ENCODE results near the gene GZMM.
"Not testable (repeated sequence)": the region's sequence is repeated elsewhere in the genome, so short reads cannot be mapped to it uniquely, and the experiment has no call there.

GZMM gene

GRCh38 chr19:584240-585001 lies 40.6 kb downstream of the GZMM start:
- H2BK12ac ChIP-seq (ENCODE audit: low read length) = no peak overlapping the region
- H2BK5ac ChIP-seq (ENCODE audit: low read depth, low read length, poor library complexity) = no peak overlapping the region
- H3K27me3 ChIP-seq (ENCODE audit: insufficient read depth, low read length) = peaks cover 14% of the 10 kb centered on the region
- peaks cover 7% of the 10 kb centered on the region for H3K9me3 ChIP-seq (ENCODE audit: insufficient read depth, low read depth, low read length)
- no peak overlapping the region for H2AFZ ChIP-seq (ENCODE audit: insufficient read depth, low read length, poor library complexity)
- H3K23ac ChIP-seq (ENCODE audit: low read length) = no peak overlapping the region
- no peak overlapping the region for H3K9ac ChIP-seq (ENCODE audit: low read length)
- H3K79me2 ChIP-seq (ENCODE audit: control insufficient read depth, insufficient read depth, low read length, poor library complexity) = no peaks in the 10 kb centered on the region
- H3K4ac ChIP-seq (ENCODE audit: low read depth, low read length) = no peak overlapping the region
- H3K4me3 ChIP-seq (ENCODE audit: low read depth, low read length) = no peak overlapping the region
- no peak overlapping the region for H4K8ac ChIP-seq (ENCODE audit: low read depth, low read length)
- no peak overlapping the region for H2AK5ac ChIP-seq (ENCODE audit: low read length)
- no peak overlapping the region for H3K18ac ChIP-seq (ENCODE audit: low read length)
- no peak overlapping the region for H3K27ac ChIP-seq (ENCODE audit: low read depth, low read length)
- H3K79me1 ChIP-seq (ENCODE audit: low read length) = no peaks in the 10 kb centered on the region
- no peak overlapping the region for H3K4me2 ChIP-seq (ENCODE audit: low read length)
- WGBS (ENCODE audit: extremely low coverage, insufficient coverage, insufficient read length) = no CpG with 5 or more reads among the region's 38 CpGs
- DNase-seq = peak; percentile 25 to 55
- H4K91ac ChIP-seq (ENCODE audit: low read depth, low read length) = no peak overlapping the region
- H3K14ac ChIP-seq (ENCODE audit: low read length) = no peak overlapping the region
- H4K12ac ChIP-seq (ENCODE audit: low read depth, low read length) = no peak overlapping the region
- H2BK120ac ChIP-seq (ENCODE audit: insufficient read depth, low read length, poor library complexity) = no peak overlapping the region
- peaks cover 0 to 2% of the 10 kb centered on the region in 2 experiments for H3K4me1 ChIP-seq (ENCODE audit: control insufficient read depth in 1 of 2, insufficient read depth in 2 of 2, low read length in 2 of 2)
- H3K36me3 ChIP-seq (ENCODE audit: control insufficient read depth in 1 of 2, insufficient read depth in 2 of 2, low read length in 2 of 2) = peaks cover 37 to 41% of the 10 kb centered on the region in 2 experiments

GRCh38 chr19:585146-585545 lies 41.3 kb downstream of the GZMM start:
- H4K91ac ChIP-seq (ENCODE audit: low read depth, low read length); H2BK120ac ChIP-seq (ENCODE audit: insufficient read depth, low read length, poor library complexity); H2AFZ ChIP-seq (ENCODE audit: insufficient read depth, low read length, poor library complexity); H3K4me1 ChIP-seq (ENCODE audit: control insufficient read depth in 1 of 2, insufficient read depth in 2 of 2, low read length in 2 of 2); H3K27ac ChIP-seq (ENCODE audit: low read depth, low read length); H3K4me3 ChIP-seq (ENCODE audit: low read depth, low read length); H4K12ac ChIP-seq (ENCODE audit: low read depth, low read length); H2AK5ac ChIP-seq (ENCODE audit: low read length); H3K79me1 ChIP-seq (ENCODE audit: low read length); H3K4me2 ChIP-seq (ENCODE audit: low read length); H3K18ac ChIP-seq (ENCODE audit: low read length); H3K4ac ChIP-seq (ENCODE audit: low read depth, low read length); H3K79me2 ChIP-seq (ENCODE audit: control insufficient read depth, insufficient read depth, low read length, poor library complexity); DNase-seq; H2BK12ac ChIP-seq (ENCODE audit: low read length); H3K14ac ChIP-seq (ENCODE audit: low read length); H3K9me3 ChIP-seq (ENCODE audit: insufficient read depth, low read depth, low read length); H4K8ac ChIP-seq (ENCODE audit: low read depth, low read length); H3K23ac ChIP-seq (ENCODE audit: low read length); H2BK5ac ChIP-seq (ENCODE audit: low read depth, low read length, poor library complexity); H3K9ac ChIP-seq (ENCODE audit: low read length): not testable (repeated sequence)
- peaks cover 30 to 33% of the 10 kb centered on the region in 2 experiments for H3K36me3 ChIP-seq (ENCODE audit: control insufficient read depth in 1 of 2, insufficient read depth in 2 of 2, low read length in 2 of 2)
- peaks cover 16% of the 10 kb centered on the region for H3K27me3 ChIP-seq (ENCODE audit: insufficient read depth, low read length)
- WGBS (ENCODE audit: extremely low coverage, insufficient coverage, insufficient read length) = no CpG with 5 or more reads among the region's 34 CpGs

- Histone ChIP-seq H2AK5ac (ENCODE audit: low read length) (no peak overlapping the region), H3K4me1 (ENCODE audit: control insufficient read depth in 1 of 2, insufficient read depth in 2 of 2, low read length in 2 of 2) (peaks cover 0 to 2% of the 10 kb centered on the region in 2 experiments), H4K8ac (ENCODE audit: low read depth, low read length) (no peak overlapping the region), H3K27ac (ENCODE audit: low read depth, low read length) (no peak overlapping the region), H3K36me3 (ENCODE audit: control insufficient read depth in 1 of 2, insufficient read depth in 2 of 2, low read length in 2 of 2) (peaks cover 25 to 29% of the 10 kb centered on the region in 2 experiments), H3K23ac (ENCODE audit: low read length) (no peak overlapping the region), H3K18ac (ENCODE audit: low read length) (no peak overlapping the region), H2BK5ac (ENCODE audit: low read depth, low read length, poor library complexity) (no peak overlapping the region), H2BK120ac (ENCODE audit: insufficient read depth, low read length, poor library complexity) (no peak overlapping the region), H4K12ac (ENCODE audit: low read depth, low read length) (no peak overlapping the region), H2BK12ac (ENCODE audit: low read length) (no peak overlapping the region), H3K27me3 (ENCODE audit: insufficient read depth, low read length) (peaks cover 21% of the 10 kb centered on the region), H3K79me1 (ENCODE audit: low read length) (no peaks in the 10 kb centered on the region), H3K4me3 (ENCODE audit: low read depth, low read length) (no peak overlapping the region), H2AFZ (ENCODE audit: insufficient read depth, low read length, poor library complexity) (no peak overlapping the region), H3K14ac (ENCODE audit: low read length) (no peak overlapping the region), H4K91ac (ENCODE audit: low read depth, low read length) (no peak overlapping the region), H3K9me3 (ENCODE audit: insufficient read depth, low read depth, low read length) (peaks cover 7% of the 10 kb centered on the region), H3K4ac (ENCODE audit: low read depth, low read length) (no peak overlapping the region), H3K4me2 (ENCODE audit: low read length) (no peak overlapping the region), H3K9ac (ENCODE audit: low read length) (no peak overlapping the region), H3K79me2 (ENCODE audit: control insufficient read depth, insufficient read depth, low read length, poor library complexity) (no peaks in the 10 kb centered on the region)
- WGBS (ENCODE audit: extremely low coverage, insufficient coverage, insufficient read length) = no CpG with 5 or more reads among the region's 10 CpGs
- no peak for DNase-seq
Observed at GRCh38 chr19:585551-586110, 41.8 kb downstream of the GZMM start.

GRCh38 chr19:588093-588740 lies 44.4 kb downstream of the GZMM start:
- no peak overlapping the region for H2BK12ac ChIP-seq (ENCODE audit: low read length)
- H4K8ac ChIP-seq (ENCODE audit: low read depth, low read length) = no peak overlapping the region
- H3K79me1 ChIP-seq (ENCODE audit: low read length) = no peaks in the 10 kb centered on the region
- H3K4me2 ChIP-seq (ENCODE audit: low read length) = no peak overlapping the region
- DNase-seq = peak; percentile 59 to 76
- peaks cover 0 to 2% of the 10 kb centered on the region in 2 experiments for H3K4me1 ChIP-seq (ENCODE audit: control insufficient read depth in 1 of 2, insufficient read depth in 2 of 2, low read length in 2 of 2)
- H3K14ac ChIP-seq (ENCODE audit: low read length) = no peak overlapping the region
- H3K4me3 ChIP-seq (ENCODE audit: low read depth, low read length) = no peak overlapping the region
- no peak overlapping the region for H2BK5ac ChIP-seq (ENCODE audit: low read depth, low read length, poor library complexity)
- peaks cover 12% of the 10 kb centered on the region for H3K9me3 ChIP-seq (ENCODE audit: insufficient read depth, low read depth, low read length)
- peaks cover 29% of the 10 kb centered on the region for H3K27me3 ChIP-seq (ENCODE audit: insufficient read depth, low read length)
- no peak overlapping the region for H4K12ac ChIP-seq (ENCODE audit: low read depth, low read length)
- H2BK120ac ChIP-seq (ENCODE audit: insufficient read depth, low read length, poor library complexity) = no peak overlapping the region
- H3K23ac ChIP-seq (ENCODE audit: low read length) = no peak overlapping the region
- H2AFZ ChIP-seq (ENCODE audit: insufficient read depth, low read length, poor library complexity) = no peak overlapping the region
- no peak overlapping the region for H3K18ac ChIP-seq (ENCODE audit: low read length)
- no peak overlapping the region for H4K91ac ChIP-seq (ENCODE audit: low read depth, low read length)
- no peak overlapping the region for H3K9ac ChIP-seq (ENCODE audit: low read length)
- no peaks in the 10 kb centered on the region for H3K79me2 ChIP-seq (ENCODE audit: control insufficient read depth, insufficient read depth, low read length, poor library complexity)
- no CpG with 5 or more reads among the region's 41 CpGs for WGBS (ENCODE audit: extremely low coverage, insufficient coverage, insufficient read length)
- no peak overlapping the region for H3K27ac ChIP-seq (ENCODE audit: low read depth, low read length)
- H3K4ac ChIP-seq (ENCODE audit: low read depth, low read length) = no peak overlapping the region
- H2AK5ac ChIP-seq (ENCODE audit: low read length) = no peak overlapping the region
- peaks cover 6 to 7% of the 10 kb centered on the region in 2 experiments for H3K36me3 ChIP-seq (ENCODE audit: control insufficient read depth in 1 of 2, insufficient read depth in 2 of 2, low read length in 2 of 2)

Measured in trophoblast cell (in vitro differentiated cells and primary cell).